GM12891 (cell line): Measurements from ENCODE around the gene PIKFYVE.

Experiments
- POLR2A ChIP-seq: IDR thresholded peaks from 2 replicates; pipeline ENCODE4 v1.6.1; 2011; ENCODE audit warnings: low read depth, low read length, control low read depth
- POLR2AphosphoS5 ChIP-seq: IDR thresholded peaks from 2 replicates; pipeline ENCODE4 v1.6.1; 2011; ENCODE audit warnings: low read depth, low read length, control low read depth
- SPI1 ChIP-seq: IDR thresholded peaks from 2 replicates; pipeline ENCODE4 v1.6.1; 2011; ENCODE audit warnings: low read depth, low read length, control low read depth

- TF ChIP-seq POLR2AphosphoS5 (no peak), POLR2A (no peak), SPI1 (no peak)
These were observed 126.2 kb downstream of the PIKFYVE start for GRCh38 chr2:208392300-208392699.
